Skin of body (tissue), 3 donors: ENCODE results near the gene UBE2D2. TPM values are rescaled to one million over a fixed set of nuclear protein-coding genes. Genes with fewer than 3 reads are reported as not detected.

Experiments
- DNase-seq: peaks from one replicate; lab custom pipeline; 2025; lab: John Stamatoyannopoulos, UW
- small RNA-seq: library from RNA; depleted of rRNA; stranded (forward); fragments of <200 nt; gene quantifications from one replicate; pipeline ENCODE3, GENCODE V24; 2014; ENCODE audit warnings: low replicate concordance
- total RNA-seq: library from RNA; depleted of rRNA; stranded (reverse); fragments of >200 nt; gene quantifications from one replicate; pipeline ENCODE4 v1.2.3, GENCODE V29; 2014

UBE2D2 gene
- total RNA-seq, 1 donor from 2014 or later, result 69.8 TPM

- no peak for DNase-seq
These were observed 114.1 kb downstream of the UBE2D2 start for GRCh38 chr5:139675213-139675612.

GRCh38 chr5:139675825-139676224, 114.7 kb downstream of the UBE2D2 start:
- no peak for DNase-seq

DNA sequence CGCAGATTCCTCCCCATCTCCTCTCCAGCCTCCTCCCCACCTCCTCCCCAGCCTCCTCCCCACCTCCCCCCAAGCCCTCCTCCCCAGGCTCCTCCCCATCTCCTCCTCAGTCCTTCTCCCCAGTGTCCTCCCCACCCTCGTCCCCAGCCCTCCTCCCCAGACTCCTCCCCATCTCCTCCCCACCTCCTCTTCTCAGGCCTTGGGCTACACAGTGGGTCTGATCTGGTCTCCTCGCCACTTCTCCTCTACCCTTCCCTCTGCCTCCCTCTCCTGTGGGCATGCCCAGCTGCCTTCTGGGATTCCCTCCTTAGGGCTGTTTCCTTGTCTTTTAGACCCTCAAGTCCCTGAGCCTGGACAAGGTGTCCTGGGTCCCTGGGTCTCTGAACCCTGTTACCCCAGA, 115.3 kb downstream of the UBE2D2 start:
- no peak for DNase-seq

DNA sequence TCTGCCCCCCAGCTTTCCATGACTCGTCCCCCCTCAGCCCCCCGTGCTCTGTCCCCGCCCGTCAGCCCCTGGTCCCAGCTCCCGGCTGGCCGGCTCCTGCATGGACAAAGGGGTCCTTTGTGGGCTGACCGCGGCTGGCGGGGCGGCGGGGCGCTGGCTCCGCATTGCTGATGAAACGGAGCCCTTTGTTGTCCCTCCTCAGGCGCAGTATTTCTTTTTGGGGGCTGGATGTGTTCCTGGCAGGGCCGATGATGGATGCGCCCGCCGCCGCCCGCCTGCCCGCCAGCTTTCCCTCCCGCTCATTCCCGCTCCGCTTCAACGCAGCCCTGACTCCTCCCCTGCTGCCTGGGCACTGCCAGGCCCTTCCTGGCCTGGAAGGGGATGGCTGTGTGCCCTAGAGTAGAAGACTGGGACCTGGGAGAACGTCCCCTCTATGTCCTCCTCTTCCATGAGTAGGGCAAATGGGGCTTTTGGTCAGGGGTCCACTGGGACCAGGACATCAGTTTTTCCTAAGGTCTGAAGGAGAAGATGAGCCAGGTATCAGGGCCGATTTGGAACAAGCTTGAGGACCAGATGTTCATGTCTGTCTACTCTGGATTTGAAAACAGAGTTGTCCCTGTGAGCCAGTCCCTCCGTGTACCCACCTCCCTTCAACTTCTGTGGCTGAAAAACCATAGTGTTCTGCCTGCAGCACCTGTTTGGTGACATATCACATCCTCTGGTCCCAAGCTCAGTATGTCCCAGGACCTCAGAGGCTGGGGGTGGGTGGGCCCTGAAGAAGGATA, 116.0 kb downstream of the UBE2D2 start:
- DNase-seq, result no peak

Small RNA genes lying within 50 kb of the gene (small RNA-seq; reads per million reads assigned to genes)
- not detected for gene RF00019

Other genes with a start within 250 kb of the UBE2D2 start
- gene PAIP2, start 219.5 kb upstream of the UBE2D2 start, total RNA-seq, result 76.0 TPM
- 0.30 TPM for gene SLC23A1, start 178.0 kb upstream of the UBE2D2 start, total RNA-seq
- 0.89 TPM for gene MZB1, start 171.4 kb upstream of the UBE2D2 start, total RNA-seq
- gene PROB1, start 166.2 kb upstream of the UBE2D2 start, total RNA-seq, result 1.7 TPM
- 3.5 TPM for gene SPATA24, start 157.2 kb upstream of the UBE2D2 start, total RNA-seq
- gene DNAJC18, start 121.8 kb upstream of the UBE2D2 start, total RNA-seq, result 6.6 TPM
- 11.9 TPM for gene ECSCR, start 98.6 kb upstream of the UBE2D2 start, total RNA-seq
- not detected for gene SMIM33, start 90.3 kb upstream of the UBE2D2 start, total RNA-seq
- 16.6 TPM for gene STING1, start 78.6 kb upstream of the UBE2D2 start, total RNA-seq
- gene CXXC5, start 87.0 kb downstream of the UBE2D2 start, total RNA-seq, result 29.4 TPM
- gene PSD2, start 234.5 kb downstream of the UBE2D2 start, total RNA-seq, result 0.20 TPM